Endothelial cell of umbilical vein (primary cell): ENCODE results near the gene KIF17. TPM values are rescaled to one million over a fixed set of nuclear protein-coding genes. Genes with fewer than 3 reads are reported as not detected.

Experiments
- BruUV-seq: library from RNA; stranded (reverse); fragments of 400-500 nt; replicated peaks from 2 replicates; lab custom pipeline; 2021; lab: Mats Ljungman, UMichigan
- CTCF ChIA-PET: fragments of 300-600, 350-600 bp; sonication (Branson Sonifier 250); formaldehyde crosslinking; loops from one replicate; lab custom pipeline; 2021; ENCODE audit warnings: antibody characterized with exemption, inconsistent platforms; lab: Charles Lee
- POLR2A ChIA-PET: fragments of 300-600, 350-600 bp; sonication (Branson Sonifier 250); formaldehyde crosslinking; loops from one replicate; lab custom pipeline; 2021; ENCODE audit warnings: antibody characterized with exemption, inconsistent platforms; lab: Charles Lee
- DNase-seq: peaks from one replicate; pipeline ENCODE4 v3.0.0-alpha.2; 2011; ENCODE audit warnings: low read depth, low spot score
- FAIRE-seq: peaks from 2 replicates; lab custom pipeline; 2011; peaks lifted over from hg19 to GRCh38; lab: Jason Lieb, UNC
- H2AFZ ChIP-seq: 2 replicates; pipeline ENCODE4 v1.6.0; 2012; ENCODE audit warnings: low read depth, low read length, control low read depth, inconsistent platforms
- H3K27ac ChIP-seq: 2 replicates; pipeline ENCODE4 v1.5.1; 2011; ENCODE audit warnings: low read depth, mild to moderate bottlenecking, control low read depth, low read length, moderate library complexity; ENCODE audit not compliant: insufficient read depth
- H3K27me3 ChIP-seq, 2 experiments: 2 replicates each; pipeline versions ENCODE4 v1.6.0 to v1.6.1; 2011; ENCODE audit warnings: low read length in 2 of 2, mixed read lengths in 1 of 2; ENCODE audit not compliant: control insufficient read depth in 2 of 2, insufficient read depth in 2 of 2
- H3K36me3 ChIP-seq, 2 experiments: 2 replicates in 1 of 2; 3 replicates in 1 of 2; pipeline ENCODE4 v1.5.1; 2011; ENCODE audit warnings: low read length in 2 of 2, mild to moderate bottlenecking in 1 of 2, moderate library complexity in 1 of 2; ENCODE audit not compliant: control insufficient read depth in 2 of 2, insufficient read depth in 2 of 2; ENCODE audit errors: extremely low read depth in 1 of 2
- H3K4me1 ChIP-seq: 3 replicates; pipeline ENCODE4 v1.5.1; 2011; ENCODE audit warnings: mild to moderate bottlenecking, low read length; ENCODE audit not compliant: control insufficient read depth, insufficient read depth; ENCODE audit errors: extremely low read depth
- H3K4me2 ChIP-seq: 2 replicates; pipeline ENCODE4 v1.6.1; 2011; ENCODE audit warnings: low read length, control low read depth, mixed read lengths; ENCODE audit not compliant: insufficient read depth
- H3K4me3 ChIP-seq, 3 experiments: fragments of 200-600 bp in 1 of 3; sonication (generic), shearing (Covaris generic) in 1 of 3; replicated peaks in 1 of 3; 2 replicates each; pipeline ENCODE4 v1.5.1; 2011 to 2016; ENCODE audit warnings: control low read depth in 3 of 3, low read length in 3 of 3, mild to moderate bottlenecking in 2 of 3, inconsistent platforms in 1 of 3, low read depth in 1 of 3, moderate library complexity in 1 of 3; ENCODE audit not compliant: insufficient read depth in 1 of 3
- H3K79me2 ChIP-seq: 2 replicates; pipeline ENCODE4 v1.6.0; 2012; ENCODE audit warnings: low read length, inconsistent platforms; ENCODE audit not compliant: control insufficient read depth, insufficient read depth
- H3K9ac ChIP-seq: replicated peaks from 2 replicates; pipeline ENCODE3; 2011; ENCODE audit warnings: low read length, control low read depth; ENCODE audit not compliant: insufficient read depth; ENCODE audit errors: extremely low read depth
- H3K9me1 ChIP-seq: replicated peaks from 3 replicates; pipeline ENCODE4 v1.6.0; 2011; ENCODE audit warnings: mild to moderate bottlenecking, low read length; ENCODE audit not compliant: control insufficient read depth, insufficient read depth; ENCODE audit errors: extremely low read depth
- H3K9me3 ChIP-seq: replicated peaks from 2 replicates; pipeline ENCODE4 v1.5.1; 2012; ENCODE audit warnings: low read length, inconsistent platforms; ENCODE audit not compliant: control insufficient read depth, insufficient read depth
- H4K20me1 ChIP-seq: replicated peaks from 2 replicates; pipeline ENCODE3; 2011; ENCODE audit warnings: mild to moderate bottlenecking, low read length; ENCODE audit not compliant: control insufficient read depth, insufficient read depth; ENCODE audit errors: extremely low read depth
- EZH2 ChIP-seq: IDR thresholded peaks from 2 replicates; pipeline ENCODE4 v1.6.1; 2012; ENCODE audit warnings: borderline replicate concordance, low read depth, mild to moderate bottlenecking, moderate library complexity, low read length, inconsistent platforms; ENCODE audit not compliant: severe bottlenecking
- FOS ChIP-seq: IDR thresholded peaks from 2 replicates; pipeline ENCODE4 v1.6.1; 2011; ENCODE audit warnings: mild to moderate bottlenecking, low read length, moderate library complexity, borderline replicate concordance; ENCODE audit not compliant: insufficient read depth
- MYC ChIP-seq: IDR thresholded peaks from one replicate; pipeline ENCODE4 v1.6.1; 2011; ENCODE audit warnings: mild to moderate bottlenecking, low read depth, low read length
- POLR2A ChIP-seq: IDR thresholded peaks from 2 replicates; pipeline ENCODE4 v1.6.1; 2012; ENCODE audit warnings: low read depth, mild to moderate bottlenecking, control low read depth, low read length
- POLR2AphosphoS5 ChIP-seq: IDR thresholded peaks from 2 replicates; pipeline ENCODE4 v1.6.1; 2012; ENCODE audit warnings: low read depth, mild to moderate bottlenecking, control low read depth, low read length, moderate library complexity; ENCODE audit not compliant: insufficient read depth
- dilution Hi-C: fragments of 300-500 bp; cut with MboI; formaldehyde crosslinking; loops from one replicate; pipeline ENCODE4 v1.15.0; 2019; ENCODE audit warnings: low sequenced_read_pairs; ENCODE audit not compliant: extremely low pct_ligation_motif_present
- intact Hi-C: fragments of 100-400 bp; cut with micrococcal nuclease; formaldehyde crosslinking; loops from one replicate; pipeline ENCODE4 v1.10.0; 2022
- polyA plus RNA-seq, 4 experiments: library from polyadenylated mRNA; depleted of rRNA in 3 of 4; stranded (reverse) in 3 of 4; unstranded in 1 of 4; fragments of >200 nt; gene quantifications; 2 replicates each; pipeline versions ENCODE4 v1.2.1 to v1.2.3, GENCODE V29; 2011 to 2012; ENCODE audit warnings: missing spikeins in 1 of 4
- total RNA-seq: library from RNA; stranded (reverse); gene quantifications from 2 replicates; pipeline ENCODE4 v1.2.3, GENCODE V29; 2021
- TF ChIP-seq, protein P1 (sequence below), 2 donors: IDR thresholded peaks; 1 replicate in 1 of 2; 2 replicates in 1 of 2; pipeline ENCODE4 v1.5.1; 2011; ENCODE audit warnings: low read length in 2 of 2, mild to moderate bottlenecking in 2 of 2, moderate library complexity in 2 of 2, control low read depth in 1 of 2, inconsistent platforms in 1 of 2, low read depth in 1 of 2; ENCODE audit not compliant: insufficient read depth in 1 of 2; ENCODE audit errors: extremely low read depth in 1 of 2

Gene KIF17
- total and polyA plus RNA-seq, 2 donors (not counting 3 experiments of a cell fraction or from before 2014, with no cell fraction given), result 1.1 to 1.5 TPM

DNA sequence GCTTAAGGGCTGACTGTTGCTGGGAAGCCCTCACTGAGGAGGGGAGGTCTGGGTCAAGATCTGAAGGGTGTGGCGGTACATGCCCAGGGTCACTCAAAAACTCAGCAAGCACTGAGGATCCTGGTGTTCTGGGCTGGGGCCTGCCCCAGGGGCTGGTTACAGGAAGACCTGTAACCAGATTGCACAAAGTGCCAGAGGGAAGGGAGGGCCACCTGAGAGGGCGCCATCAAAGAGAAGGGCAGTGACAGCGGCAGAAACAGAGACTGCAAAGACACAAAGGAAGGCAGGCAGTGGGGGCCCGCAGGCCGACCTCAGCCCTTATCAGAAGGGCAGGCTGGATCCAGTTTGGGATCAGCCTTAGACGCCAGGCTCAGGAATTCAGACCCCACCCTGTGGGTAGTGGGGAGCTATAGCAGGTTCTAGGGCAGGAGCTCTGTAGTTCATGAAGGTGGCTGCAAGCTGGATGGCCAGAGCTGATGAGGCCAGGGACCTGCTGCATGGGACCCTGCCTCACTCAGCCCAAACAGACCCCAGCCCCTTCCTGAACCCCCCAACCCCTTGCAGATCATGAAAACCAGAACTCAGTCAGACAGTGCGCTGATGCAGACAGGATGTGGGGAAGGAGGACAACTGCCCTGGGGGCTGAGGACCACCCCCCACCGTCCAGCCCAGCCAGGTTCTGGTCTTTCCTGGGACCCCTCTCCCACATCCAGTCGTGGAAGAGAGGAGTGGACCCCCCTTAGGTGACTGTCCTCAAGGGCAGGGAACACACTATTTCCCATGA lies 10.8 kb upstream of the KIF17 start:
- no peak overlapping the region for H3K4me3 ChIP-seq
- H3K9me1 ChIP-seq, result no peaks in the 10 kb centered on the region
- FAIRE-seq (no peak), DNase-seq (no peak)
- H3K4me1 ChIP-seq, result peaks cover 13% of the 10 kb centered on the region
- dilution Hi-C loops (no loop called here), intact Hi-C loops (loop anchor here (1.0 kb wide), 1 partner anchor 29 kb away; no protein-coding TSS in a partner anchor)
- H3K4me2 ChIP-seq, result no peak overlapping the region
- no peaks in the 10 kb centered on the region for H3K36me3 ChIP-seq
- H2AFZ ChIP-seq, result no peak overlapping the region
- no peak for TF ChIP-seq POLR2A
- TF ChIP-seq EZH2, result no peak
- POLR2A ChIA-PET, result no interaction called here
- H3K27ac ChIP-seq, result no peak overlapping the region
- H4K20me1 ChIP-seq, result no peaks in the 10 kb centered on the region
- CTCF ChIA-PET, result interaction anchor here (0.7 to 1.9 kb wide), 4 partner anchors 11 to 467 kb away, joined by 3 to 12 read pairs (median 4); partner anchors contain the start of gene KIF17
- H3K79me2 ChIP-seq, result no peaks in the 10 kb centered on the region
- no peaks in the 10 kb centered on the region for H3K9me3 ChIP-seq
- peaks cover 7 to 16% of the 10 kb centered on the region in 2 experiments for H3K27me3 ChIP-seq
- H3K9ac ChIP-seq, result no peak overlapping the region
- BruUV-seq, result no TSS peak

DNA sequence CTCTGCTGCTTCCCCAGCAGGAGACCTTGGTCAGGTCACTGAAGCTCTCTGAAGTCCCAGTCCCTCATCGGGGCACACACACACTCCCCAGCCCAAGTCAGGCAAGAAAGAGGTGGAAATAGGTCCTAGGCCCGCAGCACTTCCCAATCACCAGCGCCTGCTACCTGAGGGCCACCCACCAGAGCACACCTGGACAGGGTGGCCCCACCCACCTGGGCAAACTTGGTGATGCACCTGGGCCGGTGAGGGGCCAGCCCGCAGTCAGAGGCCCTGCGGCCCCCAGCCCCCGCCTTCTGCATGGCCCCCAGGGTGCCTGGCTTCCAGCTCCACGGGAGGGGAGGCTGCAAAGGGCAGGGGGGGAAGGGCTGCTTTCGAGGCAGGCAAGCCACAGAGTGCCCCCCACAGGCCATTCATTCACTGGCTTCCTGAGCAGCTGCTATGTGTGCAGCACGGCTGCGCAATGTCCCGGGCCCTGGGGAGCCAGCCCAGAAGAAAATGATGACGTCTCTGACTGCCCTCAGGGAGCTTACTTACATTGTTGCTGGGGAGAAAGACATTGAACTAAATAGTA lies 10.0 kb upstream of the KIF17 start:
- Histone ChIP-seq H3K36me3 (no peaks in the 10 kb centered on the region), H3K9me1 (no peaks in the 10 kb centered on the region), H3K4me3 (no peak overlapping the region), H3K79me2 (no peaks in the 10 kb centered on the region), H3K9me3 (no peaks in the 10 kb centered on the region), H3K27me3 (peaks cover 7 to 16% of the 10 kb centered on the region in 2 experiments), H2AFZ (no peak overlapping the region), H4K20me1 (no peaks in the 10 kb centered on the region), H3K4me2 (no peak overlapping the region), H3K4me1 (peaks cover 7% of the 10 kb centered on the region), H3K9ac (no peak overlapping the region), H3K27ac (no peak overlapping the region)
- no peak for TF ChIP-seq POLR2AphosphoS5
- TF ChIP-seq, protein P1, sequence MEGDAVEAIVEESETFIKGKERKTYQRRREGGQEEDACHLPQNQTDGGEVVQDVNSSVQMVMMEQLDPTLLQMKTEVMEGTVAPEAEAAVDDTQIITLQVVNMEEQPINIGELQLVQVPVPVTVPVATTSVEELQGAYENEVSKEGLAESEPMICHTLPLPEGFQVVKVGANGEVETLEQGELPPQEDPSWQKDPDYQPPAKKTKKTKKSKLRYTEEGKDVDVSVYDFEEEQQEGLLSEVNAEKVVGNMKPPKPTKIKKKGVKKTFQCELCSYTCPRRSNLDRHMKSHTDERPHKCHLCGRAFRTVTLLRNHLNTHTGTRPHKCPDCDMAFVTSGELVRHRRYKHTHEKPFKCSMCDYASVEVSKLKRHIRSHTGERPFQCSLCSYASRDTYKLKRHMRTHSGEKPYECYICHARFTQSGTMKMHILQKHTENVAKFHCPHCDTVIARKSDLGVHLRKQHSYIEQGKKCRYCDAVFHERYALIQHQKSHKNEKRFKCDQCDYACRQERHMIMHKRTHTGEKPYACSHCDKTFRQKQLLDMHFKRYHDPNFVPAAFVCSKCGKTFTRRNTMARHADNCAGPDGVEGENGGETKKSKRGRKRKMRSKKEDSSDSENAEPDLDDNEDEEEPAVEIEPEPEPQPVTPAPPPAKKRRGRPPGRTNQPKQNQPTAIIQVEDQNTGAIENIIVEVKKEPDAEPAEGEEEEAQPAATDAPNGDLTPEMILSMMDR (IDR thresholded peaks at IDR 0.05; ENCODE audit: extremely low read depth in 1 of 2, insufficient read depth in 1 of 2, low read depth in 1 of 2, low read length in 2 of 2), result peak; percentile 14 to 16
- no peak for TF ChIP-seq FOS
- no peak for TF ChIP-seq MYC
- ChIA-PET CTCF (interaction anchor here (1.2 to 1.9 kb wide), 3 partner anchors 10 to 467 kb away, joined by 3 to 12 read pairs (median 5); partner anchors contain the start of gene KIF17), POLR2A (no interaction called here)
- intact Hi-C loops (loop anchor here (1.0 kb wide), 1 partner anchor 29 kb away; no protein-coding TSS in a partner anchor), dilution Hi-C loops (no loop called here)
- FAIRE-seq (no peak), DNase-seq (no peak)
- no TSS peak for BruUV-seq
